ENCODE data around the gene THSD7A. TPM values are rescaled to one million over a fixed set of nuclear protein-coding genes. Genes with fewer than 3 reads are reported as not detected.

The THSD7A gene
- total RNA-seq, 2 donors from 2014 or later, result 1.6 to 6.1 TPM

GRCh38 chr7:11749629-11750028, 82.4 kb downstream of the THSD7A start:
- no peak for DNase-seq (ENCODE audit: low spot score)
- Histone ChIP-seq H3K4me1 (ENCODE audit: control insufficient read depth in 1 of 2, low read depth in 2 of 2) (no peaks in the 10 kb centered on the region), H3K9me3 (no peaks in the 10 kb centered on the region), H3K4me3 (no peak overlapping the region), H3K36me3 (no peaks in the 10 kb centered on the region), H3K27me3 (replicated peaks; ENCODE audit: insufficient read depth) (no peaks in the 10 kb centered on the region), H3K27ac (no peak overlapping the region)
- no peak for TF ChIP-seq CTCF (IDR thresholded peaks at IDR 0.05)
- ATAC-seq (ENCODE audit: insufficient number of reproducible peaks, low FRiP score, low read depth), result no peak

DNA sequence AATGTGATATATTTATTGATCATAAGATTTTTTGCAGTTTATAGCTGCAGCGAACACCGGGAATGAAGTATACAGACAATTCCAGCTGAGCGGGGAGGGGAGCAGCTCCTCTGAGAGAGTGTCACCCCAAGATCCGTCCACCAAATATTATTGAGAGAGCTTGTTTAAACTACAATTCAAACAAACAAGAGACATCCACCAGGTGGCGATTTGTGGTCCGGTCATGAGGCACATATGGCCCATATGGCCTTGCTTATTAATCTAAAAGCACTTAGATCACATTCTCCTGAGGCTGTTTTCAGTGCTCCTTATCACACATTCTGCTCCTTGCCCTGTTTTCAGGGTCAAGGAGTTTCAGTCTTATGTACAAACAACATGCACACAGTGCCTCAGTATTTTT, 83.1 kb downstream of the THSD7A start:
- TF ChIP-seq CTCF (IDR thresholded peaks at IDR 0.05), result no peak
- DNase-seq (ENCODE audit: low spot score) (no peak), ATAC-seq (ENCODE audit: insufficient number of reproducible peaks, low FRiP score, low read depth) (no peak)
- Histone ChIP-seq H3K27ac (no peak overlapping the region), H3K4me1 (ENCODE audit: control insufficient read depth in 1 of 2, low read depth in 2 of 2) (no peaks in the 10 kb centered on the region), H3K9me3 (no peaks in the 10 kb centered on the region), H3K4me3 (no peak overlapping the region), H3K36me3 (no peaks in the 10 kb centered on the region), H3K27me3 (replicated peaks; ENCODE audit: insufficient read depth) (no peaks in the 10 kb centered on the region)

DNA sequence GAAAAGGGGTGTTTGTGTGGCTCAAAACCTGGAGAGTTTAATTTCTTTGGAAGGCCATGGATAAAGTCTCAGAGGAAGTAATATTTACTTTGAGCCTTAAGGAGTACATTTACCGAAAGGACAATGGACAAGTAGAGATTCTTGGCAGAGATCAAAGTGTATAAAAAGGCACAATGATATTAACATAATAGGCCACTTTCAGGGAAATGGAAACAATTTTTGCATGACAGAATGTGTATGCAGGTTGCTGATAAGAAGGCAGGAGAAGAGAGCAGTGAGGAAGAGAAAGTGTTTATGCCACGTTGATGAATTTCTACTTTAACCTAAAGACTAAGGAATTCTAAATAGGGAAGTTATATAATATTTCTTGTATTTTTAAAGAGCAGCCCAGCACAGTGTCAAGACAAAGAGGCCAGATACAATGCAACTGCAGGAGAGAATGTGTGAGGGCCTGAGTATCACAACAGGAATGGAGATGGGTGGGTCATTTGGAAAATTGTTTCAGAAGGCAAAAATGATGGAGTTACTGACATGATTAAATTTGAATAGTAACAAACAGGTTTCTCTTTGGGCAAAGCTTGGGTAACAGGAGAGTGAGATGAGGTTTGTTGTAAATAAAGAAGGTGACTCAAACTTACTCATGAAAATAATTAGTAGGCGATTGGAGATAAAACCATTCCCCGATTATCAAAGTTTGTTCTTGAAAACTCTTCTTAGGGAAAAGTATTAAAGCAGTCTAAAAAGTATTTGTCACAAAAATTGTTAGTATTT, 84.1 kb downstream of the THSD7A start:
- H3K36me3 ChIP-seq, result no peaks in the 10 kb centered on the region
- no peak overlapping the region for H3K27ac ChIP-seq
- no peaks in the 10 kb centered on the region for H3K9me3 ChIP-seq
- H3K4me3 ChIP-seq, result no peak overlapping the region
- ATAC-seq (ENCODE audit: insufficient number of reproducible peaks, low FRiP score, low read depth) (no peak), DNase-seq (ENCODE audit: low spot score) (no peak)
- H3K27me3 ChIP-seq (replicated peaks; ENCODE audit: insufficient read depth), result no peaks in the 10 kb centered on the region
- TF ChIP-seq CTCF (IDR thresholded peaks at IDR 0.05), result no peak
- H3K4me1 ChIP-seq (ENCODE audit: control insufficient read depth in 1 of 2, low read depth in 2 of 2), result no peaks in the 10 kb centered on the region

DNA sequence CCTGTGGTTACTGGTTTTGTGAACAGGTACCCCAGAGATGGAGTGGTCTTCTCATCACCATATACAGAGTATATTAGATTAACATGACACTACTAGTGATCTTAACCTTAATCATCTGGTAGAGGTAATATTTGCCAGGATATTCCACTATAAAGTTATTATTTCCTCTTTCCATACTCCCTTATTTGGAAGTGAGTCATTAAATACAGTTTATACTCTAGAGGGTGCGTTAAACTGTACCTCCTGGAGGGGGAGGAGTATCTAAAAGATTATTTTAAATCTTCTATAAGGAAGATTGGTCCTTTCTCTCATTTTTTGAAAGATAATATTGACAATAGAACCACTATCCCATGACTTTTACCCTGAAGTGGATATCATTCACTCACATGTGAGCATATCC, 85.4 kb downstream of the THSD7A start:
- no peak overlapping the region for H3K4me3 ChIP-seq
- no peaks in the 10 kb centered on the region for H3K27me3 ChIP-seq (replicated peaks; ENCODE audit: insufficient read depth)
- no peak for DNase-seq (ENCODE audit: low spot score)
- no peak for TF ChIP-seq CTCF (IDR thresholded peaks at IDR 0.05)
- ATAC-seq (ENCODE audit: insufficient number of reproducible peaks, low FRiP score, low read depth), result no peak
- no peaks in the 10 kb centered on the region for H3K9me3 ChIP-seq
- no peaks in the 10 kb centered on the region for H3K36me3 ChIP-seq
- no peak overlapping the region for H3K27ac ChIP-seq
- H3K4me1 ChIP-seq (ENCODE audit: control insufficient read depth in 1 of 2, low read depth in 2 of 2), result no peaks in the 10 kb centered on the region

GRCh38 chr7:11743548-11743947, 88.5 kb downstream of the THSD7A start:
- no peak for ATAC-seq (ENCODE audit: insufficient number of reproducible peaks, low FRiP score, low read depth)

More at GRCh38 chr7:11743548-11743947, 88.5 kb downstream of the THSD7A start:
- Histone ChIP-seq H3K27me3 (replicated peaks; ENCODE audit: insufficient read depth) (no peaks in the 10 kb centered on the region), H3K36me3 (no peaks in the 10 kb centered on the region), H3K4me3 (no peak overlapping the region), H3K27ac (no peak overlapping the region), H3K9me3 (no peaks in the 10 kb centered on the region), H3K4me1 (ENCODE audit: control insufficient read depth in 1 of 2, low read depth in 2 of 2) (no peaks in the 10 kb centered on the region)
- DNase-seq (ENCODE audit: low spot score), result no peak
- no peak for TF ChIP-seq CTCF (IDR thresholded peaks at IDR 0.05)

Data from thoracic aorta (tissue), 2 donors.